HEK293 (cell line): ENCODE measurements around the gene HOXD9.
A peak's percentile ranks its signal among the peaks of the same experiment; 100 is the strongest.

Source experiments
- CTCF ChIA-PET: fragments of 350-600 bp; formaldehyde crosslinking; extraction: SDS; loops from one replicate; lab custom pipeline; 2021; ENCODE audit warnings: antibody characterized with exemption; lab: Yijun Ruan, JAX
- POLR2A ChIA-PET: fragments of 300-600 bp; formaldehyde crosslinking; extraction: SDS; loops from one replicate; lab custom pipeline; 2020; ENCODE audit warnings: antibody characterized with exemption, inconsistent platforms; lab: Yijun Ruan, JAX
- H3K27ac ChIP-seq: fragments of 200-500 bp; sonication (Bioruptor generic); 2 replicates; pipeline ENCODE4 v1.5.1; 2014; ENCODE audit warnings: low read depth, low read length, control low read depth, inconsistent platforms; ENCODE audit errors: extremely low read depth
- H3K36me3 ChIP-seq, 2 experiments: fragments of 200-500 bp in 1 of 2; sonication (Bioruptor generic) in 1 of 2; 1 replicate in 1 of 2; 2 replicates in 1 of 2; pipeline ENCODE4 v1.5.1; 2014 to 2017; ENCODE audit warnings: inconsistent platforms in 2 of 2, low read length in 2 of 2; ENCODE audit not compliant: control insufficient read depth in 2 of 2, insufficient read depth in 1 of 2
- H3K4me1 ChIP-seq: fragments of 200-500 bp; sonication (Bioruptor generic); 2 replicates; pipeline ENCODE4 v1.5.1; 2014; ENCODE audit warnings: mild to moderate bottlenecking, low read length, inconsistent platforms; ENCODE audit not compliant: control insufficient read depth, insufficient read depth
- H3K4me3 ChIP-seq: 2 replicates; pipeline ENCODE4 v1.5.1; 2011; ENCODE audit warnings: low read depth, mild to moderate bottlenecking, control low read depth, low read length, moderate library complexity
- H3K9me3 ChIP-seq: fragments of 200-500 bp; sonication (Bioruptor generic); 2 replicates; pipeline ENCODE4 v1.5.1; 2014; ENCODE audit warnings: low read depth, low read length, inconsistent platforms; ENCODE audit not compliant: control insufficient read depth, insufficient read depth
- GLIS1 ChIP-seq: fragments of 450-650 bp; formaldehyde crosslinking; IDR thresholded peaks from 2 replicates; pipeline ENCODE4 v1.5.1; 2016; ENCODE audit warnings: missing biosample characterization, missing genetic modification characterization
- GLIS2 ChIP-seq: fragments of 450-650 bp; formaldehyde crosslinking; IDR thresholded peaks from 2 replicates; pipeline ENCODE4 v1.5.1; 2016; ENCODE audit warnings: missing biosample characterization, missing genetic modification characterization
- HOXA7 ChIP-seq: sonication (generic); formaldehyde crosslinking; IDR thresholded peaks from 2 replicates; pipeline ENCODE4 v1.8.1; 2022; ENCODE audit warnings: missing genetic modification reagents, borderline replicate concordance
- IKZF3 ChIP-seq: fragments of 450-650 bp; IDR thresholded peaks from 2 replicates; pipeline ENCODE4 v1.5.0; 2018; ENCODE audit warnings: missing biosample characterization, mild to moderate bottlenecking, missing genetic modification characterization, moderate library complexity
- SP2 ChIP-seq: fragments of 450-650 bp; formaldehyde crosslinking; IDR thresholded peaks from 2 replicates; pipeline ENCODE4 v1.5.1; 2016; ENCODE audit warnings: missing biosample characterization, missing genetic modification characterization
- TRIM28 ChIP-seq: IDR thresholded peaks from 2 replicates; pipeline ENCODE4 v1.6.1; 2011; ENCODE audit warnings: low read length, control low read depth, borderline replicate concordance
- ZBTB21 ChIP-seq: fragments of 450-650 bp; formaldehyde crosslinking; IDR thresholded peaks from 2 replicates; pipeline ENCODE4 v1.5.1; 2017; ENCODE audit warnings: missing biosample characterization, missing genetic modification characterization
- ZFP3 ChIP-seq: fragments of 450-650 bp; formaldehyde crosslinking; IDR thresholded peaks from 2 replicates; pipeline ENCODE4 v1.5.1; 2016; ENCODE audit warnings: low read depth, missing biosample characterization, missing genetic modification characterization
- ZIC2 ChIP-seq: fragments of 450-650 bp; formaldehyde crosslinking; IDR thresholded peaks from 2 replicates; pipeline ENCODE4 v1.5.1; 2016; ENCODE audit warnings: missing biosample characterization, missing genetic modification characterization
- ZNF10 ChIP-seq: fragments of 450-650 bp; formaldehyde crosslinking; IDR thresholded peaks from 2 replicates; pipeline ENCODE4 v1.5.1; 2017; ENCODE audit warnings: missing biosample characterization, missing genetic modification characterization
- ZNF157 ChIP-seq: fragments of 450-650 bp; formaldehyde crosslinking; IDR thresholded peaks from 2 replicates; pipeline ENCODE4 v1.5.1; 2016; ENCODE audit warnings: missing biosample characterization, missing genetic modification characterization
- ZNF223 ChIP-seq: fragments of 450-650 bp; formaldehyde crosslinking; IDR thresholded peaks from 2 replicates; pipeline ENCODE4 v1.5.1; 2016; ENCODE audit warnings: missing biosample characterization, missing genetic modification characterization
- ZNF335 ChIP-seq: fragments of 450-650 bp; formaldehyde crosslinking; conservative IDR thresholded peaks from 2 replicates; pipeline ENCODE4 v1.5.1; 2016; ENCODE audit warnings: missing biosample characterization, missing genetic modification characterization
- ZNF366 ChIP-seq: fragments of 450-650 bp; formaldehyde crosslinking; conservative IDR thresholded peaks from 2 replicates; pipeline ENCODE4 v1.5.1; 2016; ENCODE audit warnings: missing biosample characterization, missing genetic modification characterization
- ZNF555 ChIP-seq: fragments of 450-650 bp; formaldehyde crosslinking; conservative IDR thresholded peaks from 2 replicates; pipeline ENCODE4 v1.5.1; 2017; ENCODE audit warnings: missing biosample characterization, mild to moderate bottlenecking, missing genetic modification characterization, inconsistent platforms
- ZNF560 ChIP-seq: fragments of 450-650 bp; formaldehyde crosslinking; IDR thresholded peaks from 2 replicates; pipeline ENCODE4 v1.5.1; 2017; ENCODE audit warnings: missing biosample characterization, missing genetic modification characterization, borderline replicate concordance
- ZNF623 ChIP-seq: fragments of 450-650 bp; formaldehyde crosslinking; IDR thresholded peaks from 2 replicates; pipeline ENCODE4 v1.5.1; 2016; ENCODE audit warnings: missing biosample characterization, missing genetic modification characterization
- ZNF624 ChIP-seq: fragments of 450-650 bp; formaldehyde crosslinking; IDR thresholded peaks from 2 replicates; pipeline ENCODE4 v1.5.1; 2017; ENCODE audit warnings: missing biosample characterization, missing genetic modification characterization
- ZNF768 ChIP-seq: fragments of 450-650 bp; formaldehyde crosslinking; IDR thresholded peaks from 2 replicates; pipeline ENCODE4 v1.5.1; 2018; ENCODE audit warnings: missing biosample characterization, mild to moderate bottlenecking, missing genetic modification characterization
- ZSCAN16 ChIP-seq: fragments of 450-650 bp; formaldehyde crosslinking; IDR thresholded peaks from 2 replicates; pipeline ENCODE4 v1.5.1; 2016; ENCODE audit warnings: missing biosample characterization, missing genetic modification characterization
- ZXDB ChIP-seq: fragments of 450-650 bp; formaldehyde crosslinking; IDR thresholded peaks from 2 replicates; pipeline ENCODE4 v1.5.1; 2016; ENCODE audit warnings: missing biosample characterization, missing genetic modification characterization
- TF ChIP-seq, protein P1 (sequence below): fragments of 450-650 bp; formaldehyde crosslinking; IDR thresholded peaks from 2 replicates; pipeline ENCODE4 v1.5.1; 2017; ENCODE audit warnings: missing biosample characterization, missing genetic modification characterization
- TF ChIP-seq, protein P2 (sequence below): fragments of 450-650 bp; formaldehyde crosslinking; IDR thresholded peaks from 2 replicates; pipeline ENCODE4 v1.5.1; 2016; ENCODE audit warnings: missing biosample characterization, missing genetic modification characterization
- TF ChIP-seq, protein P3 (sequence below): fragments of 450-650 bp; formaldehyde crosslinking; IDR thresholded peaks from 2 replicates; pipeline ENCODE4 v1.5.1; 2016; ENCODE audit warnings: missing biosample characterization, missing genetic modification characterization
- TF ChIP-seq, protein P4 (sequence below): fragments of 450-650 bp; formaldehyde crosslinking; IDR thresholded peaks from 2 replicates; pipeline ENCODE4 v1.5.1; 2017; ENCODE audit warnings: missing biosample characterization, missing genetic modification characterization
- TF ChIP-seq, protein P5 (sequence below): fragments of 450-650 bp; formaldehyde crosslinking; IDR thresholded peaks from 2 replicates; pipeline ENCODE4 v1.5.1; 2016; ENCODE audit warnings: missing biosample characterization, missing genetic modification characterization

HOXD9 gene

DNA sequence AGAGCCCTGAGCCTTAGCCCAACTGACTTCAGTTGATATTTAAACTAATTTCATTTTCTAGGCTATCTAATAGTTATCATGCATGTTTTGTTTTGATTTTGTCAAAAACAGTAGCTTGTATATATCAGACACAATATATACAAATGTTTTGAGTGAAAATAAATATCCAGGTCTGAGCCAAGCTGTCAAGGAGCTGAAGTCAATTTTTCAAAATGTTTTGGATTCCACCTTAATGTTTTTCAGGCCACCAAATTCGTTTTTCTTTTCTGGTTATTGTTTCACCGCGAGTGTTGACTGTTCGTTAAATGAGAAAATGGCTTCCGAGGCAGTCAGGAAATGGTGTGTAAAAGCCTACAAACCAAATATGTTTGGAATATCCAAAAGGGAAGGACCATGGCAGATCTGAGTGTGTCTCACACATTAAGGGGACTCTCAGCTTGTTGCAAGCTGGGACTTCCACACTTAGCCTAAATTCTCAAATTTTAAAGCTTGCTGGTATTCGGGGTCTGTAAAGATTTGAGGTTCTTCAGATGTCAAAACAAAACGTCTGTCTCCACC, 20.1 kb upstream of the HOXD9 start:
- CTCF ChIA-PET = interaction anchor here (0.6 to 2.2 kb wide), 8 partner anchors 11 to 953 kb away, joined by 3 to 6 read pairs (median 3); no protein-coding TSS in a partner anchor
- H3K4me1 ChIP-seq = peaks cover 4% of the 10 kb centered on the region

DNA sequence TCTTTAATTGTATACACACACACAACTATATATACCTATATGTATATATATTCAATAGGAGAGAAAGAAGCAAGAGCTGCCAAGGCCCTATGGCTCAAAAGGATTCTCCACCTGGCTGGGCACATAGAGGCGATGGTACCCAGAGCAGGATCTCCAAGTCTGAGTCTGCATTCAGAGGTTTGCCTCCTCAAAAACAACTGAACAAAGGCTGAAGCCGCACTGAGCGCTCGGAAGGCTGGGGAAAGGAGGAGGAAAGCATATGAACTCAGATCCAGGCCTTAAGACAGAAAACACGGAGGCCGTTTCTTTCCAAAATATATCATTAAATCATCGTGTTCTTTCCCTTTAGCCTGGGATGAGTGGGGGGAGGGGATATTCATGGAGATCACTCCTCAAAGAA, 19.3 kb upstream of the HOXD9 start:
- POLR2A ChIA-PET = interaction anchor here (0.6 to 2.6 kb wide), 3 partner anchors 10 to 27 kb away, joined by 3 to 6 read pairs (median 5); no protein-coding TSS in a partner anchor
- CTCF ChIA-PET = interaction anchor here (0.6 to 2.2 kb wide), 4 partner anchors 24 to 851 kb away, joined by 3 to 4 read pairs (median 3); no protein-coding TSS in a partner anchor
- H3K27ac ChIP-seq = peak overlapping the region; percentile 100; the same call in 1 of the 2 replicates

More for the DNA sequence above, 20.1 kb upstream of the HOXD9 start:
- POLR2A ChIA-PET = no interaction called here
- TF ChIP-seq TRIM28 = no peak
- no peaks in the 10 kb centered on the region for H3K9me3 ChIP-seq
- H3K36me3 ChIP-seq = no peaks in the 10 kb centered on the region
- H3K27ac ChIP-seq = no peak overlapping the region; the same call in 1 of the 2 replicates
- H3K4me3 ChIP-seq = no peak overlapping the region

DNA sequence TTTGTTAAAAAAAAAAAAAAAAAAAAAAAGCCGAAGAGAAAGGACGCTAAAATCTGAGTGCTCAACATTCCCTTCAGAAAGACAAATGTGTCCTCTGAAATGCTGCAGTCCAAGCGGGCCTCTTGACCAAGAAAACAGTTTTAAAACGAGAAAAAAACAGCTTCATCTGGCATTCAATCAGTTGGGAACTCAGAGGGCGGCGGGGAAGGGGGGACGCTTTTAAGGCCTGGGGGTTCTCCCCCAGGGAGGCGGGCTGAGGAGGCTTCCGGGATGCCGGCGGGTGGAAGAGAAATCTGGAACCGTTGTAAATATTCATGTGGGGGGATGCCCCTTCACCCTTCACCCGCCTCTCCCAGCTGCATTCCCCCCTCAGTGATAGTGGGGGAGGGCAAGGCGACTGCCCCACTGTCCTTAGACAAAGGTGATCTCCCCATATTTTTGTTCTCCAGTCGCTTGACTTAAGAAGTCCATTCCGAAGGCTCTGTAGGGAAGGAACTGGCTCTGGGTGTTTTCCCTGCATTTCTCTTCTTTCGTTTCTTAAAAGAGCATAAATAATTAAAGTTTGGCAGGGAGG, 18.7 kb upstream of the HOXD9 start:
- Histone ChIP-seq H3K9me3 (no peaks in the 10 kb centered on the region), H3K4me1 (peaks cover 4% of the 10 kb centered on the region), H3K4me3 (peak overlapping the region; percentile 74), H3K27ac (peak overlapping the region; percentile 100), H3K36me3 (peaks cover 0 to 1% of the 10 kb centered on the region in 2 experiments; a peak in 2 of 3 replicates)
- ChIA-PET POLR2A (interaction anchor here (0.7 to 4.2 kb wide), 9 partner anchors 9 to 918 kb away, joined by 3 to 75 read pairs (median 6); partner anchors contain the start of genes HOXD13, HOXD8 and LNPK), CTCF (interaction anchor here (0.6 to 2.2 kb wide), 6 partner anchors 15 to 852 kb away, joined by 3 to 4 read pairs (median 4); no protein-coding TSS in a partner anchor)
- TF ChIP-seq, protein P1, sequence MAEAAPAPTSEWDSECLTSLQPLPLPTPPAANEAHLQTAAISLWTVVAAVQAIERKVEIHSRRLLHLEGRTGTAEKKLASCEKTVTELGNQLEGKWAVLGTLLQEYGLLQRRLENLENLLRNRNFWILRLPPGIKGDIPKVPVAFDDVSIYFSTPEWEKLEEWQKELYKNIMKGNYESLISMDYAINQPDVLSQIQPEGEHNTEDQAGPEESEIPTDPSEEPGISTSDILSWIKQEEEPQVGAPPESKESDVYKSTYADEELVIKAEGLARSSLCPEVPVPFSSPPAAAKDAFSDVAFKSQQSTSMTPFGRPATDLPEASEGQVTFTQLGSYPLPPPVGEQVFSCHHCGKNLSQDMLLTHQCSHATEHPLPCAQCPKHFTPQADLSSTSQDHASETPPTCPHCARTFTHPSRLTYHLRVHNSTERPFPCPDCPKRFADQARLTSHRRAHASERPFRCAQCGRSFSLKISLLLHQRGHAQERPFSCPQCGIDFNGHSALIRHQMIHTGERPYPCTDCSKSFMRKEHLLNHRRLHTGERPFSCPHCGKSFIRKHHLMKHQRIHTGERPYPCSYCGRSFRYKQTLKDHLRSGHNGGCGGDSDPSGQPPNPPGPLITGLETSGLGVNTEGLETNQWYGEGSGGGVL (tag by site-specific recombination) = peak; percentile 92
- no peak for TF ChIP-seq ZNF555 (tag by site-specific recombination)
- TF ChIP-seq ZNF223 = no peak
- TF ChIP-seq, protein P2, sequence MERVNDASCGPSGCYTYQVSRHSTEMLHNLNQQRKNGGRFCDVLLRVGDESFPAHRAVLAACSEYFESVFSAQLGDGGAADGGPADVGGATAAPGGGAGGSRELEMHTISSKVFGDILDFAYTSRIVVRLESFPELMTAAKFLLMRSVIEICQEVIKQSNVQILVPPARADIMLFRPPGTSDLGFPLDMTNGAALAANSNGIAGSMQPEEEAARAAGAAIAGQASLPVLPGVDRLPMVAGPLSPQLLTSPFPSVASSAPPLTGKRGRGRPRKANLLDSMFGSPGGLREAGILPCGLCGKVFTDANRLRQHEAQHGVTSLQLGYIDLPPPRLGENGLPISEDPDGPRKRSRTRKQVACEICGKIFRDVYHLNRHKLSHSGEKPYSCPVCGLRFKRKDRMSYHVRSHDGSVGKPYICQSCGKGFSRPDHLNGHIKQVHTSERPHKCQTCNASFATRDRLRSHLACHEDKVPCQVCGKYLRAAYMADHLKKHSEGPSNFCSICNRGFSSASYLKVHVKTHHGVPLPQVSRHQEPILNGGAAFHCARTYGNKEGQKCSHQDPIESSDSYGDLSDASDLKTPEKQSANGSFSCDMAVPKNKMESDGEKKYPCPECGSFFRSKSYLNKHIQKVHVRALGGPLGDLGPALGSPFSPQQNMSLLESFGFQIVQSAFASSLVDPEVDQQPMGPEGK = peak; percentile 18; the same call in 1 of the 2 replicates
- TF ChIP-seq GLIS2 (tag by site-specific recombination) = peak; percentile 57
- TF ChIP-seq ZIC2 (tag by site-specific recombination) = peak; percentile 38
- TF ChIP-seq ZNF335 = no peak
- peak; percentile 84 for TF ChIP-seq GLIS1 (tag by site-specific recombination)
- TF ChIP-seq, protein P3, sequence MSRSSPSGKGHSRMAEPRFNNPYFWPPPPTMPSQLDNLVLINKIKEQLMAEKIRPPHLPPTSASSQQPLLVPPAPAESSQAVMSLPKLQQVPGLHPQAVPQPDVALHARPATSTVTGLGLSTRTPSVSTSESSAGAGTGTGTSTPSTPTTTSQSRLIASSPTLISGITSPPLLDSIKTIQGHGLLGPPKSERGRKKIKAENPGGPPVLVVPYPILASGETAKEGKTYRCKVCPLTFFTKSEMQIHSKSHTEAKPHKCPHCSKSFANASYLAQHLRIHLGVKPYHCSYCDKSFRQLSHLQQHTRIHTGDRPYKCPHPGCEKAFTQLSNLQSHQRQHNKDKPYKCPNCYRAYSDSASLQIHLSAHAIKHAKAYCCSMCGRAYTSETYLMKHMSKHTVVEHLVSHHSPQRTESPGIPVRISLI (tag by site-specific recombination) = peak; percentile 81
- TF ChIP-seq, protein P4, sequence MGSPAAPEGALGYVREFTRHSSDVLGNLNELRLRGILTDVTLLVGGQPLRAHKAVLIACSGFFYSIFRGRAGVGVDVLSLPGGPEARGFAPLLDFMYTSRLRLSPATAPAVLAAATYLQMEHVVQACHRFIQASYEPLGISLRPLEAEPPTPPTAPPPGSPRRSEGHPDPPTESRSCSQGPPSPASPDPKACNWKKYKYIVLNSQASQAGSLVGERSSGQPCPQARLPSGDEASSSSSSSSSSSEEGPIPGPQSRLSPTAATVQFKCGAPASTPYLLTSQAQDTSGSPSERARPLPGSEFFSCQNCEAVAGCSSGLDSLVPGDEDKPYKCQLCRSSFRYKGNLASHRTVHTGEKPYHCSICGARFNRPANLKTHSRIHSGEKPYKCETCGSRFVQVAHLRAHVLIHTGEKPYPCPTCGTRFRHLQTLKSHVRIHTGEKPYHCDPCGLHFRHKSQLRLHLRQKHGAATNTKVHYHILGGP (tag by site-specific recombination) = no peak
- peak; percentile 50 for TF ChIP-seq SP2 (tag by site-specific recombination)
- TF ChIP-seq, protein P5, sequence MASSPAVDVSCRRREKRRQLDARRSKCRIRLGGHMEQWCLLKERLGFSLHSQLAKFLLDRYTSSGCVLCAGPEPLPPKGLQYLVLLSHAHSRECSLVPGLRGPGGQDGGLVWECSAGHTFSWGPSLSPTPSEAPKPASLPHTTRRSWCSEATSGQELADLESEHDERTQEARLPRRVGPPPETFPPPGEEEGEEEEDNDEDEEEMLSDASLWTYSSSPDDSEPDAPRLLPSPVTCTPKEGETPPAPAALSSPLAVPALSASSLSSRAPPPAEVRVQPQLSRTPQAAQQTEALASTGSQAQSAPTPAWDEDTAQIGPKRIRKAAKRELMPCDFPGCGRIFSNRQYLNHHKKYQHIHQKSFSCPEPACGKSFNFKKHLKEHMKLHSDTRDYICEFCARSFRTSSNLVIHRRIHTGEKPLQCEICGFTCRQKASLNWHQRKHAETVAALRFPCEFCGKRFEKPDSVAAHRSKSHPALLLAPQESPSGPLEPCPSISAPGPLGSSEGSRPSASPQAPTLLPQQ = no peak
- no peak for TF ChIP-seq ZNF157 (tag by site-specific recombination)
- peak; percentile 62 for TF ChIP-seq ZNF366

More for the DNA sequence above, 19.3 kb upstream of the HOXD9 start:
- TF ChIP-seq ZXDB (no peak), ZBTB21 (tag by site-specific recombination) (no peak), ZNF335 (no peak), ZFP3 (tag by site-specific recombination) (no peak), ZNF624 (tag by site-specific recombination) (no peak), IKZF3 (no peak), ZNF10 (tag by site-specific recombination) (no peak), ZNF623 (tag by site-specific recombination) (no peak), ZSCAN16 (tag by site-specific recombination) (no peak), GLIS2 (tag by site-specific recombination) (no peak), HOXA7 (CRISPR knock-in tag) (no peak), ZNF768 (tag by site-specific recombination) (no peak), ZNF560 (tag by site-specific recombination) (no peak)
- TF ChIP-seq, all 188 proteins: peak for 0
- Histone ChIP-seq H3K4me1 (peaks cover 4% of the 10 kb centered on the region), H3K36me3 (no peaks in the 10 kb centered on the region), H3K4me3 (no peak overlapping the region; the same call in 1 of the 2 replicates), H3K9me3 (no peaks in the 10 kb centered on the region)
